OCI-LY3 (cell line): Measurements from ENCODE around the gene ZFAND3.

ENCODE experiments used
- H2AFZ ChIP-seq: fragments of 200-600, 300-600 bp; shearing (Covaris generic); 2 replicates; pipeline ENCODE4 v1.6.0; 2014; ENCODE audit warnings: antibody characterized with exemption, low read depth, low read length
- H3K27ac ChIP-seq: fragments of 200-600, 300-600 bp; sonication (generic); 2 replicates; pipeline ENCODE4 v1.5.1; 2014; ENCODE audit warnings: mild to moderate bottlenecking, low read length, moderate library complexity, mixed read lengths
- H3K27me3 ChIP-seq: fragments of 200-600, 300-600 bp; sonication (generic); 2 replicates; pipeline ENCODE4 v1.6.1; 2014; ENCODE audit warnings: low read depth, low read length, mixed read lengths
- H3K36me3 ChIP-seq: fragments of 200-600, 300-600 bp; sonication (generic); replicated peaks from 2 replicates; pipeline ENCODE3; 2014; ENCODE audit warnings: low read depth, low read length, mixed read lengths
- H3K4me1 ChIP-seq: fragments of 300-600, 200-600 bp; sonication (generic); 2 replicates; pipeline ENCODE4 v1.6.1; 2014; ENCODE audit warnings: low read length, mixed read lengths
- H3K4me2 ChIP-seq: fragments of 200-600, 300-600 bp; sonication (generic); 2 replicates; pipeline ENCODE4 v1.6.1; 2014; ENCODE audit warnings: low read length, mixed read lengths
- H3K4me3 ChIP-seq: fragments of 300-600, 200-600 bp; sonication (generic); 2 replicates; pipeline ENCODE4 v1.5.1; 2014; ENCODE audit warnings: antibody characterized with exemption, mild to moderate bottlenecking, low read length, moderate library complexity
- H3K79me2 ChIP-seq: fragments of 300-600, 200-600 bp; shearing (Covaris generic); 2 replicates; pipeline ENCODE4 v1.6.1; 2014; ENCODE audit warnings: mild to moderate bottlenecking, low read length, mixed read lengths
- H3K9ac ChIP-seq: fragments of 300-600, 200-600 bp; shearing (Covaris generic); 2 replicates; pipeline ENCODE4 v1.6.0; 2014; ENCODE audit warnings: mild to moderate bottlenecking, low read length, moderate library complexity
- H3K9me3 ChIP-seq: fragments of 200-600, 300-600 bp; shearing (Covaris generic); 2 replicates; pipeline ENCODE4 v1.6.1; 2014; ENCODE audit warnings: low read length, mixed read lengths; ENCODE audit not compliant: insufficient read depth
- H4K20me1 ChIP-seq: fragments of 200-600, 300-600 bp; sonication (generic); 2 replicates; pipeline ENCODE4 v1.6.1; 2016; ENCODE audit warnings: low read length, mixed read lengths; ENCODE audit not compliant: insufficient read depth
- EZH2phosphoT487 ChIP-seq: fragments of 200-600 bp; shearing (Covaris generic); IDR thresholded peaks from 2 replicates; pipeline ENCODE4 v1.6.1; 2018; ENCODE audit warnings: antibody characterized with exemption, mixed run types, low read depth
- TF ChIP-seq, protein P1 (sequence below): fragments of 200-600, 300-600 bp; sonication (generic); IDR thresholded peaks from 2 replicates; pipeline ENCODE4 v1.5.1; 2014; ENCODE audit warnings: antibody characterized with exemption, low read length, low read depth

The ZFAND3 gene

DNA sequence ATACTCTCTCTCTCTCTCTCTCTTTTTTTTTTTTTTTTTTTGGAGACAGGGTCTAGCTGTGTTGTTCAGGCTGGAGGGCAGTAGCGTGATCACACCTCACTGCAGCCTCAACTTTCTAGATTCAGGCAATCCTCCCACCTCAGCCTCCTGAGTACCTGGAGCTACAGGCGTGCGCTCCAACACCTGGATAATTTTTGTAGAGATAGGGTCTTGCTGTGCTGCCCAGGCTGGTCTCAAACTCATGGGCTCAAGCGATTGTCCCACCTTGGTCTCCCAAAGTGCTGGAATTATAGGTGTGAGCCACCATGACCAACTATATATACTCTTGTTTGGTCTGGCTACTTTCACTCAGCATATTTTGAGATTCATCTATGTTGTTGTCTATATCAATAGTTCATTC, 154.9 kb downstream of the ZFAND3 start:
- no peaks in the 10 kb centered on the region for H3K27me3 ChIP-seq
- H2AFZ ChIP-seq: no peak overlapping the region
- H3K4me1 ChIP-seq: peaks cover 9% of the 10 kb centered on the region
- peaks cover 15% of the 10 kb centered on the region for H3K36me3 ChIP-seq
- no peak overlapping the region for H3K4me2 ChIP-seq
- no peak overlapping the region for H3K4me3 ChIP-seq
- no peak for TF ChIP-seq EZH2phosphoT487
- TF ChIP-seq, protein P1, sequence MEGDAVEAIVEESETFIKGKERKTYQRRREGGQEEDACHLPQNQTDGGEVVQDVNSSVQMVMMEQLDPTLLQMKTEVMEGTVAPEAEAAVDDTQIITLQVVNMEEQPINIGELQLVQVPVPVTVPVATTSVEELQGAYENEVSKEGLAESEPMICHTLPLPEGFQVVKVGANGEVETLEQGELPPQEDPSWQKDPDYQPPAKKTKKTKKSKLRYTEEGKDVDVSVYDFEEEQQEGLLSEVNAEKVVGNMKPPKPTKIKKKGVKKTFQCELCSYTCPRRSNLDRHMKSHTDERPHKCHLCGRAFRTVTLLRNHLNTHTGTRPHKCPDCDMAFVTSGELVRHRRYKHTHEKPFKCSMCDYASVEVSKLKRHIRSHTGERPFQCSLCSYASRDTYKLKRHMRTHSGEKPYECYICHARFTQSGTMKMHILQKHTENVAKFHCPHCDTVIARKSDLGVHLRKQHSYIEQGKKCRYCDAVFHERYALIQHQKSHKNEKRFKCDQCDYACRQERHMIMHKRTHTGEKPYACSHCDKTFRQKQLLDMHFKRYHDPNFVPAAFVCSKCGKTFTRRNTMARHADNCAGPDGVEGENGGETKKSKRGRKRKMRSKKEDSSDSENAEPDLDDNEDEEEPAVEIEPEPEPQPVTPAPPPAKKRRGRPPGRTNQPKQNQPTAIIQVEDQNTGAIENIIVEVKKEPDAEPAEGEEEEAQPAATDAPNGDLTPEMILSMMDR: no peak
- H3K9me3 ChIP-seq: peaks cover 16% of the 10 kb centered on the region; the same call in 1 of the 2 replicates
- H3K79me2 ChIP-seq: peaks cover 38% of the 10 kb centered on the region
- H3K27ac ChIP-seq: no peak overlapping the region
- H4K20me1 ChIP-seq: peaks cover 14% of the 10 kb centered on the region; the same call in 1 of the 2 replicates
- H3K9ac ChIP-seq: no peak overlapping the region

DNA sequence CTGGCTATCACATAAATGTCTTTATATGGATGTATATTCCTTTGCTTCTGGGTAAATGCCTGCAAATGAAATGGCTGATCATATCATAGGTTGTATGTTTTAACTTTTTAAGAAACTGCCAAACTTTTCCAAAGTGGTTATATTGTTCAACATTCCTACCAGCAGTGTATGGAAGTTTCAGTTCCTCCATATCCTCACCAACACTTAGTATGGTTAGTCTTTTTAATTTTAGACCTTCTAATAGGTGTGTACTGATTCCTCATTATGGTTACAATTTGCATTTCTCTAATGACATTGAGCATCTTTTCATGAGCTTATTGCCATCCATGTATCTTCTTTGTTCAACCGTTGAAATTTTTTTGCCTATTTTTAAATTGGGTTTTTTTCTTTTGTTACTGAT, 155.4 kb downstream of the ZFAND3 start:
- Histone ChIP-seq H3K4me2 (no peak overlapping the region), H2AFZ (no peak overlapping the region), H3K27ac (no peak overlapping the region), H3K36me3 (peaks cover 15% of the 10 kb centered on the region), H4K20me1 (peaks cover 19% of the 10 kb centered on the region; the same call in 1 of the 2 replicates), H3K4me1 (peaks cover 9% of the 10 kb centered on the region), H3K9me3 (peaks cover 16% of the 10 kb centered on the region; the same call in 1 of the 2 replicates), H3K4me3 (no peak overlapping the region), H3K9ac (no peak overlapping the region), H3K27me3 (no peaks in the 10 kb centered on the region), H3K79me2 (peaks cover 44% of the 10 kb centered on the region)
- no peak for TF ChIP-seq EZH2phosphoT487
- TF ChIP-seq, protein P1: no peak

GRCh38 chr6:37977715-37978114, 158.2 kb downstream of the ZFAND3 start:
- Histone ChIP-seq H3K4me2 (0 out of 2 replicates have a peak overlapping the region, but pooled peaks have one; percentile 2), H3K4me1 (peaks cover 17% of the 10 kb centered on the region), H3K27ac (no peak overlapping the region), H3K36me3 (peaks cover 15% of the 10 kb centered on the region), H3K9ac (no peak overlapping the region), H4K20me1 (peaks cover 42% of the 10 kb centered on the region), H2AFZ (no peak overlapping the region), H3K27me3 (no peaks in the 10 kb centered on the region), H3K79me2 (peaks cover 61% of the 10 kb centered on the region), H3K9me3 (peaks cover 16% of the 10 kb centered on the region; the same call in 1 of the 2 replicates), H3K4me3 (no peak overlapping the region)
- TF ChIP-seq, protein P1: no peak
- no peak for TF ChIP-seq EZH2phosphoT487

DNA sequence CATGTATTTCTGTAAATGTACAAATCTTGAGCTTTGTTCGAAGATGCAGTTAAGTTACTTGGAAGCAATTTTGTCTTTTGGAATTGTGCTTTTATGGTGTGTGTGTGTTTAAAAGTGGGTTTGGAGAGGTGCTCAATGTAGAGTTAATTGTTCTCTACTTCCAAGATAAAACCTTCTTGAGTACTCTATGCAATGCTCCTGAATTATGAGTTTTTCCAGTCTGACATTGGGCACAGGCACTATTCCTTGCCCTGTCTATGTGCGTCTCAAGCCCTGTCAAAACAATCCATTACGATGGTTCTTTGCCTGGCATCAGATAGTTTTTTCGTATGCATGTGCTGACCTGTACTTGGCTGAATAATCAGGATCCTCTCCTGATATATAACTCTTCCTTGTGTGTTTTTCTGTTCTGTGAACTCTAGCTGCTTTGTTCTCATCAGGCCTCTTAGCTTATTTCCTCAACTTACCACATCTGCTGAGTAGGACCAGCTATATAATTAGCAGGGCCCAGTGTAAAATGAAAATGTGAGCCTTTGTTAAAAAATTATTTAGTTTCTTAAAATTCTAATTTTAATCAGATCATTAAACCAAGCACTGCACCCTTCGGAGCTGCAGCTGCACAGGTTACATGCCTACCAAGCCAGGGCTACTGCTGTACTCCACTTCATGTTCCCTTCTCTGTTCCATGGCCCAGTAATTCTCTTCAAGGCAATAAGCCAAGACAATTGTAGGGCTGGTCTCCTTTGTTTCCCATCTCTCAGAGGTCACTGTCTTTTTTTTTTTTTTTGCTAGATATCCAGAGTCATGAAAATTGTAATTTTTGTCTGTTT, 160.1 kb downstream of the ZFAND3 start:
- peaks cover 50% of the 10 kb centered on the region for H3K79me2 ChIP-seq
- no peak overlapping the region for H2AFZ ChIP-seq
- no peak overlapping the region for H3K4me3 ChIP-seq
- no peak overlapping the region for H3K27ac ChIP-seq
- peaks cover 17% of the 10 kb centered on the region for H3K4me1 ChIP-seq
- TF ChIP-seq EZH2phosphoT487: no peak
- TF ChIP-seq, protein P1: no peak
- H3K36me3 ChIP-seq: peaks cover 12% of the 10 kb centered on the region
- no peaks in the 10 kb centered on the region for H3K27me3 ChIP-seq
- no peak overlapping the region for H3K9ac ChIP-seq
- peaks cover 51% of the 10 kb centered on the region for H4K20me1 ChIP-seq
- no peak overlapping the region for H3K4me2 ChIP-seq
- peaks cover 14% of the 10 kb centered on the region; the same call in 1 of the 2 replicates for H3K9me3 ChIP-seq
